ENCODE results near the gene DOCK3.

GRCh38 chr3:51393564-51393963 lies 718.8 kb downstream of the DOCK3 start:
- TF ChIP-seq FOXP2 (optimal IDR thresholded peaks at IDR 0.05; ENCODE audit: borderline replicate concordance, extremely low read depth, extremely low read length, insufficient read depth) = no peak
- no peak for TF ChIP-seq TAF1 (IDR thresholded peaks at IDR 0.05; ENCODE audit: borderline replicate concordance, insufficient read depth, low read length)
- no peak for TF ChIP-seq REST (IDR thresholded peaks at IDR 0.05; ENCODE audit: insufficient read depth in 1 of 2, low read depth in 2 of 2, low read length in 2 of 2)
- TF ChIP-seq POLR2AphosphoS5 (IDR thresholded peaks at IDR 0.05; ENCODE audit: low read depth, low read length) = no peak
- TF ChIP-seq SIN3A (IDR thresholded peaks at IDR 0.05; ENCODE audit: borderline replicate concordance, insufficient read depth, low read length) = no peak

Measured in PFSK-1 (cell line).